Gastrocnemius medialis (tissue), 4 donors: ENCODE results near the gene SPC25. TPM values are rescaled to one million over a fixed set of nuclear protein-coding genes. Genes with fewer than 3 reads are reported as not detected.

Experiments used
- ATAC-seq, 2 donors: fragments of 150-250 bp; one replicate each; pipeline ENCODE4 v1.9.1; 2016
- DNase-seq, 2 donors: peaks; one replicate each; pipeline ENCODE4 v3.0.0-alpha.2; 2019
- H3K27ac ChIP-seq, 4 donors: fragments of 200-600 bp; sonication (generic); 1 replicate in 1 of 4; 2 replicates in 3 of 4; pipeline ENCODE4 v1.5.1; 2016 to 2018; ENCODE audit warnings: mild to moderate bottlenecking in 2 of 4, moderate library complexity in 1 of 4
- H3K27me3 ChIP-seq, 3 donors: fragments of 200-600 bp; sonication (generic) in 2 of 3; 1 replicate in 1 of 3; 2 replicates in 2 of 3; pipeline versions ENCODE4 v1.5.1 to v1.6.0; 2016 to 2019; ENCODE audit warnings: mild to moderate bottlenecking in 1 of 3, moderate library complexity in 1 of 3
- H3K36me3 ChIP-seq, 2 donors: fragments of 200-600 bp; sonication (generic) in 1 of 2; one replicate each; pipeline ENCODE4 v1.5.1; 2017 to 2018
- H3K4me1 ChIP-seq, 2 donors: fragments of 200-600 bp; sonication (generic) in 1 of 2; one replicate each; pipeline ENCODE4 v1.5.1; 2016 to 2017; ENCODE audit warnings: mild to moderate bottlenecking in 2 of 2
- H3K4me3 ChIP-seq, 4 donors: fragments of 200-600 bp; sonication (generic) in 3 of 4; 1 replicate in 1 of 4; 2 replicates in 3 of 4; pipeline ENCODE4 v1.5.1; 2016 to 2019; ENCODE audit warnings: mild to moderate bottlenecking in 2 of 4
- H3K9me3 ChIP-seq, 3 donors: fragments of 200-600 bp; sonication (generic) in 2 of 3; 1 replicate in 1 of 3; 2 replicates in 2 of 3; pipeline ENCODE4 v1.5.1; 2016 to 2019
- POLR2A ChIP-seq, 2 donors: fragments of 450-650 bp; IDR thresholded peaks; one replicate each; pipeline ENCODE4 v1.6.1; 2017; ENCODE audit warnings: antibody characterized with exemption in 2 of 2, mild to moderate bottlenecking in 2 of 2, moderate library complexity in 2 of 2
- in situ Hi-C, 4 donors: fragments of 200-750 bp; cut with MboI; loops; one replicate each; pipeline versions ENCODE4 v1.15.0 to v1.8.0; 2017; ENCODE audit warnings: low sequenced_read_pairs in 4 of 4
- intact Hi-C: fragments of 100-400 bp; cut with DNase I; formaldehyde crosslinking; loops from one replicate; pipeline ENCODE4 v1.15.1; 2023; ENCODE audit warnings: low total_unique reads
- total RNA-seq, 4 donors: library from RNA; depleted of rRNA; stranded (reverse); fragments of >200 nt; gene quantifications; one replicate each; pipeline versions ENCODE4 v1.1.0 to v1.2.3, GENCODE V29; 2016
- TF ChIP-seq, protein P1 (sequence below), 5 experiments: fragments of 450-650 bp in 3 of 5; fragments of 200-600 bp in 2 of 5; sonication (generic) in 2 of 5; IDR thresholded peaks in 4 of 5; conservative IDR thresholded peaks in 1 of 5; 1 replicate in 4 of 5; 2 replicates in 1 of 5; pipeline ENCODE4 v1.5.1; 2016 to 2019; ENCODE audit warnings: antibody characterized with exemption in 5 of 5, mild to moderate bottlenecking in 3 of 5, moderate library complexity in 3 of 5

The SPC25 gene
- total RNA-seq, 4 donors from 2014 or later, result not detected

DNA sequence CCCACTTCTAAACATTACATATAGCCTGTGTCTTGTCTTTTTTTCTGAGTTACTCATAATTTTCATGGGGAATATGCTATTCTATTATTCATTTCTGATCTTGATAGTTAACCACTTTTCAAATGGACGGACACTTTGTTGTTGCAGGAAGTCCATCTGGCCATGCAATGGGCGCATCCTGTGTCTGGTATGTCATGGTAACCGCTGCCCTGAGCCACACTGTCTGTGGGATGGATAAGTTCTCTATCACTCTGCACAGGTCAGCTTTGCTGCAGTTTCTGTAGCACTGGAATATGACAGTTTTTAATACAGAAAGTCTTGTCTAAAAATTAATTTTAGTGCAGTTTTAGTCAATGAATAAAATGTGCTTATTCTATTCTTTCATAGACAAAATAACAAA, 14.1 kb upstream of the SPC25 start:
- no peak for ATAC-seq

GRCh38 chr2:168903888-168904287, 13.7 kb upstream of the SPC25 start:
- in situ Hi-C loops (no loop called here), intact Hi-C loops (no loop called here)
- DNase-seq (no peak), ATAC-seq (no peak)
- TF ChIP-seq POLR2A (IDR thresholded peaks at IDR 0.05), result no peak
- TF ChIP-seq, protein P1, sequence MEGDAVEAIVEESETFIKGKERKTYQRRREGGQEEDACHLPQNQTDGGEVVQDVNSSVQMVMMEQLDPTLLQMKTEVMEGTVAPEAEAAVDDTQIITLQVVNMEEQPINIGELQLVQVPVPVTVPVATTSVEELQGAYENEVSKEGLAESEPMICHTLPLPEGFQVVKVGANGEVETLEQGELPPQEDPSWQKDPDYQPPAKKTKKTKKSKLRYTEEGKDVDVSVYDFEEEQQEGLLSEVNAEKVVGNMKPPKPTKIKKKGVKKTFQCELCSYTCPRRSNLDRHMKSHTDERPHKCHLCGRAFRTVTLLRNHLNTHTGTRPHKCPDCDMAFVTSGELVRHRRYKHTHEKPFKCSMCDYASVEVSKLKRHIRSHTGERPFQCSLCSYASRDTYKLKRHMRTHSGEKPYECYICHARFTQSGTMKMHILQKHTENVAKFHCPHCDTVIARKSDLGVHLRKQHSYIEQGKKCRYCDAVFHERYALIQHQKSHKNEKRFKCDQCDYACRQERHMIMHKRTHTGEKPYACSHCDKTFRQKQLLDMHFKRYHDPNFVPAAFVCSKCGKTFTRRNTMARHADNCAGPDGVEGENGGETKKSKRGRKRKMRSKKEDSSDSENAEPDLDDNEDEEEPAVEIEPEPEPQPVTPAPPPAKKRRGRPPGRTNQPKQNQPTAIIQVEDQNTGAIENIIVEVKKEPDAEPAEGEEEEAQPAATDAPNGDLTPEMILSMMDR (IDR thresholded peaks at IDR 0.05 in 4 of 5, conservative IDR thresholded peaks at IDR 0.05 in 1 of 5), result no peak
- Histone ChIP-seq H3K27me3 (no peaks in the 10 kb centered on the region), H3K4me1 (no peaks in the 10 kb centered on the region), H3K27ac (no peak overlapping the region), H3K9me3 (no peaks in the 10 kb centered on the region), H3K36me3 (no peaks in the 10 kb centered on the region), H3K4me3 (no peak overlapping the region)

More for the DNA sequence above, 14.1 kb upstream of the SPC25 start:
- no peak overlapping the region for H3K4me3 ChIP-seq
- in situ Hi-C loops, result no loop called here
- no peaks in the 10 kb centered on the region for H3K36me3 ChIP-seq
- TF ChIP-seq, protein P1 (IDR thresholded peaks at IDR 0.05 in 4 of 5, conservative IDR thresholded peaks at IDR 0.05 in 1 of 5), result no peak
- TF ChIP-seq POLR2A (IDR thresholded peaks at IDR 0.05), result no peak
- H3K4me1 ChIP-seq, result no peaks in the 10 kb centered on the region
- intact Hi-C loops, result no loop called here
- no peaks in the 10 kb centered on the region for H3K9me3 ChIP-seq
- no peaks in the 10 kb centered on the region for H3K27me3 ChIP-seq
- no peak for DNase-seq
- no peak overlapping the region for H3K27ac ChIP-seq

GRCh38 chr2:168901003-168901402, 10.8 kb upstream of the SPC25 start, which contains the start of gene G6PC2:
TSS of gene G6PC2 (plus strand) at chr2:168901291. CDS start at chr2:168901332, 41 bp downstream.
- Histone ChIP-seq H3K4me1 (no peaks in the 10 kb centered on the region), H3K4me3 (no peak within 1 kb of the TSS), H3K9me3 (no peaks in the 10 kb centered on the region), H3K27ac (no peak within 1 kb of the TSS), H3K27me3 (no peaks in the 10 kb centered on the region), H3K36me3 (no peaks in the 10 kb centered on the region)
- in situ Hi-C loops, result no loop called here
- DNase-seq, result no peak
- TF ChIP-seq POLR2A (IDR thresholded peaks at IDR 0.05), result no peak
- ATAC-seq, result no peak
- intact Hi-C loops, result no loop called here

GRCh38 chr2:168897449-168897848, 7.2 kb upstream of the SPC25 start:
- H3K9me3 ChIP-seq, result no peaks in the 10 kb centered on the region
- no peaks in the 10 kb centered on the region for H3K27me3 ChIP-seq
- in situ Hi-C loops, result no loop called here
- no peak overlapping the region for H3K4me3 ChIP-seq
- DNase-seq (no peak), ATAC-seq (no peak)
- H3K4me1 ChIP-seq, result no peaks in the 10 kb centered on the region
- TF ChIP-seq POLR2A (IDR thresholded peaks at IDR 0.05), result no peak
- TF ChIP-seq, protein P1 (IDR thresholded peaks at IDR 0.05 in 4 of 5, conservative IDR thresholded peaks at IDR 0.05 in 1 of 5), result no peak
- H3K27ac ChIP-seq, result no peak overlapping the region
- H3K36me3 ChIP-seq, result no peaks in the 10 kb centered on the region
- intact Hi-C loops, result no loop called here

GRCh38 chr2:168896783-168897182, 6.6 kb upstream of the SPC25 start:
- H3K9me3 ChIP-seq, result no peaks in the 10 kb centered on the region
- intact Hi-C loops, result no loop called here
- no peak overlapping the region for H3K4me3 ChIP-seq
- no peaks in the 10 kb centered on the region for H3K4me1 ChIP-seq
- no peak overlapping the region for H3K27ac ChIP-seq
- in situ Hi-C loops, result no loop called here
- no peaks in the 10 kb centered on the region for H3K27me3 ChIP-seq
- H3K36me3 ChIP-seq, result no peaks in the 10 kb centered on the region
- DNase-seq, result no peak
- ATAC-seq, result no peak
- TF ChIP-seq, protein P1 (IDR thresholded peaks at IDR 0.05 in 4 of 5, conservative IDR thresholded peaks at IDR 0.05 in 1 of 5), result no peak
- no peak for TF ChIP-seq POLR2A (IDR thresholded peaks at IDR 0.05)
